HG02588 (cell line): ENCODE data around the gene SCFD2.

Source experiments
- ATAC-seq: cut with Tn5 transposase; IDR thresholded peaks from one replicate; pipeline ENCODE4 v1.9.1; 2021; ENCODE audit warnings: mild to moderate bottlenecking, moderate library complexity; ENCODE audit not compliant: unreplicated experiment

Gene SCFD2

DNA sequence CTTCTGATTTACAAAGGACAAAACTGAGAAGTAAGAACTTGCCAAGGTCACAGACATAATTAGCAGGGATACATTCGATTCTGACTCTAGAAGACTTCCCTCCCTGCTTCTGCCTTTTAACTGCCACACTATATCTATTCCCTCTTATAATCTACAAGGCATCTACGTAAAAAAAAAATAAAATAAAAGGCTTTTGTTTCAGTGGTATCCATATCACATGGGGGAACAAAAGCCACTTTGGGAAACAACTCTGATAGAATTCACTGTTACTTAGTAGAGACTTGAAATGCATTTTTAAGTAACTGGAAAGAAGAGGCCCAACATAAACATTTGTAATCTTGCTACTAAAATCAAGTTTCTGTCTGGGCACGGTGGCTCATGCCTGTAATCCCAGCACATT lies 247.2 kb downstream of the SCFD2 start:
- no peak for ATAC-seq

DNA sequence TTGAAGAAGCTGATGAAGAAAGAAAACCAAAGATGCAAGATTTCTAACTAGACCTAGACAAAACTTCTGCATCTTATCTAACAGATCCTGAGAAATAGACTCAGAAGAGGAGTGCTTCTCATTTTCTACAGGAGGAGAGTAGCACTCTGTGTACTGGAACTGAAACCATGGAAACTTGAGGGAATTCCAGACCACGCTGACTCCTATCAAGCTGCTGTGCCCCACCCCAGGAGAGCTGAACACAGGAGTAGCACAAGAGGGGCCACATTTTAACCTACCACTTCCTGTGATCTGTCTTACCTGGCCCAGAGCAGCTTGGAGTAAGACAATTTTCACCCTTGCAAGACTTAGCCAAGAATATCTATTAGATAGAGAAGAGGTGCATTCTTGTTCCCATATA lies 248.9 kb downstream of the SCFD2 start:
- ATAC-seq: no peak

DNA sequence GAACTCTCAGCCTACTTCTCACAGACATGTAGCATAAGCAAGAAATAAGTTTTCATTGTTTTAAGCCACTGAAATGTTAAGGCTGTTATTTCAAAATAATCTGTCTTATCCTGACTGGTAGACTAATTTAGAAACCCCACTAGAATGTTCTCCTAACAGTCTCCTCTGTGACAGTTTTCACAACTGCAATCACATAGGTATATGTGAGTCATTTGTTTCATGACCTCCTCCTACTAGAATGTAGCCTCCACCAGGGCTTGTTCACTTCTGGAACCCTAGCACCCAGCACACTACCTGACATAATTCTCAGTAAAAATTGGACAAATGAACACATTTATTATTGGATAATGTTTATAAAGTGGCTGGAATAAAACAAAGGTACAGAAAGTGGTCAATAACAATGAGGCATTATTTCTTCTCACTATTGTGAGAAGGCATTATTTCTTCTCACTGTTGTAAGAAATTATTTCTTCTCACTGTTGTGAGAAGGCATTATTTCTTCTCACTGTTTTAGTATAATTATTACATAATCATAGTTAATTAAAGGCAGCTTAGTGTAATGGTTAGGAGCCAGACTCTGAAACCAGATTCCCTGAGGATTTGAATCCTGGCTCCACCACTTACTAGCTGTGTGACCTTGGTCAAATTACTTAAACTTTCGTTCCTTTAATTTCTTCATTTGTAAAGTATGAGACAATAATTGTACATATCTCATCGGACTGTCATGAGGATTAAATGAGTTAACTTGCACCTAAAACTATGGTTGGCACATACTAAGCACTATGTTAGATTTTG lies 252.2 kb downstream of the SCFD2 start:
- peak; percentile 66 for ATAC-seq

DNA sequence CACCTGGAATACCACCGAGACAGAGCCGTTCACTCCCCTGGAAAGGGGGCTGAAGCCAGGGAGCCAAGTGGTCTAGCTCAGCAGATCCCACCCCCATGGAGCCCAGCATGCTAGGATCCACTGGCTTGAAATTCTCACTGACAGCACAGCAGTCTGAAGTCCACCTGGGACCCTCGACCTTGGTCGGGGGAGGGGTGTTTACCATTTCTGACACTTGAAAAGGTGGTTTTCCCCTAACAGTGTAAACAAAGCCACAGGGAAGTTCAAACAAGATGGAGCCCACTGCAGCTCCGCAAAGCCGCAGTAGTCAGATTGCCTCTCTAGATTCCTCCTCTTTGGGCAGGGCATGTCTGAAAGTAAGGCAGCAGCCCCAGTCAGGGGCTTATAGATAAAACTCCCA lies 260.5 kb downstream of the SCFD2 start:
- ATAC-seq: no peak

DNA sequence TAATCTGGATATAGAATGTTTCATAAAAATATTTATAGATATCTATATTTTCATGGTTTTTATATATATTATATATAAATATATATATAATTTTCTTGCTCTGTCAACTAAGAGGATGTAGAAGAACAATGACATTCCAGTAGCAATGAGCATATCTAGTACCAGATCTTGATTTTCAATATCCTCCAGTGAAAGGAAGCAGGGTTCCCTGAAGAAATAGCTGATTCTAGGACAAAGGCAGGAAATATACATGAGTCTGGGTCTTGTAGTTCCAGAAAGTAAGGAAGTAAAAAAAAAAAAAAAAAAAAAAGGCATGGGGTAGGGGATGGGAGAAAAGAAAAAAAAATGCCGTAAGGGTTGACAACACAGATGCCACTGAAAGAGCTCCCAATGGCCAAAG lies 262.4 kb downstream of the SCFD2 start:
- no peak for ATAC-seq

DNA sequence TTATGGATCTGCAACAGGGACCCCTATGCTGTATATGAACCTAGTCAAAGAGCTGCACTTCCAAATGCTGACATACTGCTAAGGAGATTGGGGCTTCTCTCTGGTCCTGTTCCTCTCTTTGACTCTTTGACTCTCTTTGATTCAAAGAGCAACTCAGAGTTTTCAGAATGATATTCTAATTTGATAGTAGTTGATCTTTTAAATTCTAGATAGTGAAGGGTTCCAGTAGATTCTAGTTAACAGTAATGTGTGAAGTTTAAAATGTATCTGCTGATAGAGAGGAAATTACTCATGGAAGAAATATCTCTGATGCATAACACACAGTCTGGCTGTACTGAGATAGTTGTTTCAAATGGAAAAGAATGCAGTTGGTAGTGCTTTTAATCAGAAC lies 264.7 kb downstream of the SCFD2 start:
- ATAC-seq: no peak

DNA sequence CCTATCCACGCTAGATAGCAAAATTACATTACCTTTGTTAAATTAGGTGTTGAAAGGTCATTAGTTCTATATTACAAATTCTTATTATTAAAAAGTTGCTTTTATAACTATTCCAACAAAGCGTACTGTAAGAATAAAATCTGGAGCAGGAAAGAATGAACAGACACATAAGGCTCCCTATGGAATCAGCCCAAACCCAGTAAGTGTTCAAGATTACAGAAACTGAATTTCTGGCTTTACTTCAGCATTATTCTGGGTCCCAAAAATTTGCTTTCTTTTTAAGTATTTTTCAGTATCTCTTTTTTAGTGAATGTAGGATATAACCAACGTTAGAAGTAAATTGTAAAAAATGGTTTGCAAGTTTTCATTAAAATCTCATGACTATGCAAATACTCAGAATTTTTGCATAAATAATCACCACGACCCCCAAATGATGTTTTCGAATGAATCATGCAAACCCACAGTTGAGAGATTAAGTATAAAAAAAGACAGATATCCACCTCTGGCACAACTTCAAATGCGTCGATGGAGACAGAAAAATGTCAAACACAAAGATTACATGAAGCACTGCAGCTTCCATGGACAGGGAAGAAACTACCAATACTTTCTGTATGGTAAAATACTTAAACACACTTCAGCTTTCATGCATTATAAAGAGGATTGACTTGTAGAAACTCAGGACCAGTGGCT lies 265.2 kb downstream of the SCFD2 start:
- no peak for ATAC-seq

DNA sequence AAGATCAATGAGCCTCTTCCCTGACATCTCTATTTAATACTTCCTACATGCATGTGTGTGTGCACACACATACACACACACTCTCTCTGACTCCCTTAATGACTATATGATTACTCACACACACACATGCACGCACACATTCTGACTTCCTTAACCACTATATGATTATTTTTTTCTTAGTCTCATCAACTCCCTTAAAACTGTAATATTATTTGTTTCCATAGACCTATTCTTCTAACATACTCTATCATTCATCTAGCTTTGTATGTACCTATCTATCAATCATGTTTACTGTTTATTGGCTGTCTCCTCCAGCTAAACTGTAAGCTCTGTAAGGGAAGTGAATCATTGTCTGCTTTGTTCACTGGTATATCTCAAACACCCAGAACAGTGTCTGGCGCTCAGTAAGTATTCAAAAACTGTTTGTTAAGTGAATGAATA lies 267.2 kb downstream of the SCFD2 start:
- ATAC-seq: no peak

DNA sequence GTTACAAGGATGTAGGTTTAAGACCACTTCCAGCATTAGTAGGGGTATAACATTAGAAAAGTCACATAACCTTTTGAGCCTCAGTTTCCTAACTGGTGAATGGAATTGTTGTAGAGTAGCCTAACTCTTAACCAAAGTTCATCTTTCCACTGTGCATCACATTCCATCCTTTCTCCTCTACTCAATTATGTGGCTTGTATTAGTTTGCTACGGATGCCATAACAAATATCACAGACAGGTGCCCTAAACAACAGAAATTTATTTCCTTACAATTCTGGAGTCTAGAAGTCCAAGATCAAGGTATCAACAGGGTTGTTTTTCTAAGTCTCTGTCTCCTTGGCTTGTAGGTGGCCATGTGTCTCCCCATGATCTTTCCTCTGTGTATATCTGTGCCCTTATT lies 271.8 kb downstream of the SCFD2 start:
- no peak for ATAC-seq

DNA sequence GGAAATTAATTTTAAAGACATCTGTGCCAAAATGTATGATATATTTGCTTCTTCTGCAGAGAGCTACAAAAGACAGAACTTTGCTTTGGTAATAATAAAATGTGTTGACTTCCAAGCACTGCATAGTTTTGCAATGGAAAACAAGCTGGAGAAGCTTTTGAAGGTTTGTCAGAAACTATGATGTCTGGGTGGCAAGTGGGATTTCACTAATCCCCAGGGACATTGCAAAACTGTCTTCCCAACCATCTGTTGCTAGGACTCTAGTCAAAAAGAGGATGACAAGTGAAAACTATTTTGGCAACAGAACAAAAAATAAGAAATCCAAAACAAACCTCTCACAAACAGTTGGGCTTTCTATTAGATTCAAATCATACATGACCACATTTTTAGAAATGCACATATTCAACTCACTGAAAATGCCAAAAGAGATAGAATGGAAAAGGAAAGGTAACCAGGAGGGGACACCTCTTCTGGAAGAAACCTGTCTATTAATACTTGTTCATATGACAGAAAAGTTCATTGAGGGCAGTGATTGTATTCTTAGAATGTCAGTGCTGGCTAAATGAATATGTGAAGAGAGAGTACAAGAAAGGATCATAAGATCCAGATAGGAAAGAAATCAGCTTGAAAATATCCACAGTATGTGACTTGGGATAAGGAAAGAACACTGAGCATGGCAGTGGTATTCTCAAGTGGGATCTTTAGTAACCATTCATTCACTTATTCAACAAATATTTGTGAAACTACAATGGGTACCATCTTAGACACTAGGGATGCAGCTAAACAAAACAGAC lies 275.7 kb downstream of the SCFD2 start:
- ATAC-seq: no peak

DNA sequence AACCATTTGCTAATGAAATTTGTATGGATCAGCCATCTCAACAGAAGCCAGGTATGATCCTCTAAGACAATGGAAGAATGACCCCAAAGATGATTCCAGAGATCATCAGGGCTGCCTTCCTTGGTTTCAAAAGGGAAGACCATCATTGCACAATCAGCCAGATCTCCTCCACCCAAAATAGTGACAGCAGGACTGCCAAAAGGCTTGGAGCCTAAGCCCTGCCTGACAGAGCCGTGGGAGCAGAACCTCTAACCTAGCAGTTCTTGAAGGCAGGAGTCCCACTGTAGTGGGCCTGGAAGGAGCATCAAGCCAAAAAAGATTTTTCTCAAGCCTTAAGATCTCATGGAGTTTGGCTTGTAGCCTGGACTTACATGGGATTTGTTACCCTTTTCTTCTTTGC lies 277.7 kb downstream of the SCFD2 start:
- ATAC-seq: no peak

DNA sequence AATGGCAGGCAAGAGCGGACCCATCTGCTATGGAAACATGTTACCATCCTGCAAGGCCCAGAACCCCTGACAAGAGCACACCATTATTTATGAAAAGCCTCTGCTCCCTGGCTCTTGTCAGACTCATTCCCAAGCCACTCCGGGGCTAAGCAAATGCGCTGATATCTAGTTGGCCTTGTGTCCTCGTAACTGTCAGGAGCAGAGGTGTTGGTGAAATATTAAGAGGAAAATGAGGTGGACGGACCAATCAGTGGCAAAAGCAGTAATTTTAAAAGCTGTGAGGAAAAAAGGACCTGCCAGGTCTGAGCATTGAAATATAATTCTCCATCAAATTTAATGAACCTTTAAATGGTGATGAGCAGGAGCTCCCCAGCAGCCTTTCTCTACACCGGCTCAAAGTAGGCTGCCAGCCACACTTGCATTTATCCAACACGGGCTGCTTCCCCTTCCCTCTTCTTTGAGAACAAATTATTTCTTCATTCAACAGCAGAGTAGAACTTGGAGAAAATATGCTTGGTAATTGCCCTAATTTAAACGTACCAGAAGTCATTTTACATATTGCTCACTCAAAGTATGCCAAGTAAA lies 289.4 kb downstream of the SCFD2 start:
- ATAC-seq: no peak

DNA sequence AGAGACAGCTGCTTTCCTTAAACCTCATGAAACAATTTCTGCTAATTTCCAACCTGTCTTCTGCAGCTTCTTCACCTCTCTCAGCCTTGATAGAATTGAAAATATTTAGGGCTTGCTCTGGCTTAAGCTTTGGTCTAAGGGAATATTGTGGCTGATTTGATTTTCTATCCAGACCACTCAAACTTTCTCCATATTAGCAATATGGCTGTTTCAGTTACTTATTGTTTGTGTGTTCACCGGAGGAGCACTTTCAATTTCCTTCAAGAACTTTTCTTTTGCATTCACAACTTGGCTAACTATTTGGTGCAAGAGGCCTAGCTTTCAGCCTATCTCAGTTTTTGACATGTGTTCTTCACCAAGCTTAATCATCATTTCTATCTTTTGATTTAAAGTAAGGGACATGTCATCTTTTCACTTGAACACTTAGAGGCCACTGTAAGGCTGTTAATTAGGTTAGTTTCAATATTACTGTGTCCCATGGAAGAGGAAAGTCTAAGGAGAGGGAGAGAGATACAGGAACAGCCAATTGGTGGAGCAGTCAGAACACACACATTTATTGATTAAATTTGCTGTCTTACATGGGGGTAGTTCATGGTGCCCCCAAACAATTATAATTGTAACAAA lies 290.6 kb downstream of the SCFD2 start:
- no peak for ATAC-seq

DNA sequence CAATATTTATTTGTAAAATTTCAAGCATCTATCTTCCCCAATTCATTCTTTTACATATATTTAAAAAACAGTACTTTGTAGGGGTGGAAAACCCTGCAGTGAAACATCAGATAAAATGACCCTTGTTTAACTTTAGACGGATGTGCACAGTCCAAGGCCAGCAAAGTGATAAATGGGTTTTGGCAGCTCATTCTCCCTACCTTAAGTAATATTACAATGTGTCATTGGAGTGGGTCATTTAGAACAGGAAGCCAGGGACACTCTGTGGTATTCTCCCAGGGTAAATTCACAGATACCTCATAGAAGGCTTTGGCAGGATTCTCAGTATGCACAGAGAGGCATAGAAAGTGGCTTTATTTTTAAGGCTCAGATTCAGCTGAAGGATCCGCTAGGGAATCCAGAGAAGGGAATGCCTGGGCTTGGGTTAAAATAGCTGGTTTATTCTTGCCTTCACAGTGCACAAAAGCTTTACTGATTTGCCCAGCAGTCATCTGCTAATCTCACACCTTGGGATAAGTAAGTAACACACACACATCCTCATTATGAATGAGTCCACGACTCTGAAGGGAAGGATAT lies 297.0 kb downstream of the SCFD2 start:
- ATAC-seq: no peak

DNA sequence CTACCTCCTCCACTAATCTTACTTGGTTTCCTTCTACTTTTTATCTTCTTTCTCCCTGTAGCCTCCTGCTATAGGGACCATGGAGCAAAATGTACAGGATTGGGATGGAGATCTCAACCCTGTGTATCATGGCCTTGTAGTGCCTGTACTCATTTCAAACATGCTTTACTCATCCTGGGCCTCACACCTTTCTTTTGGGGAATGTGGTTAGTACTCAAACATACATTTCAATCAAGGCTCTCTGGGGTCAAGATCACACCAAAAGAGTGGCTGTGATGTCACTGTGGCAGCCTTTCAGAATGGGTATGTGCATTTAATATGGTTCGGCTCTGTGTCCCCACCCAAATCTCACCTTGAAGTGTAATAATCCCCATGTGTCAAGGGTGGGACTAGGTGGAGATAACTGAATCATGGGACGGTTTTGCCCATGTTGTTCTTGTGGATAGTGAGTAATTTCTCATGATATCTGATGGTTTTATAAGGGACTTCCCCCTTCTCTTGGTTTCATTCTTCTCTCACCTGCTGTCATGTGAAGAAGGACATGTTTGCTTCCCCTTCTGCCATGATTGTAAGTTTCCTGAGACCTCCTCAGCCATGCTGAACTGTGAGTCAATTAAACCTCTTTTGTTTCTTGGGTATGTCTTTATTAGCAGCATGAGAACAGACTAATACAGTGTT lies 298.6 kb downstream of the SCFD2 start:
- ATAC-seq: no peak

DNA sequence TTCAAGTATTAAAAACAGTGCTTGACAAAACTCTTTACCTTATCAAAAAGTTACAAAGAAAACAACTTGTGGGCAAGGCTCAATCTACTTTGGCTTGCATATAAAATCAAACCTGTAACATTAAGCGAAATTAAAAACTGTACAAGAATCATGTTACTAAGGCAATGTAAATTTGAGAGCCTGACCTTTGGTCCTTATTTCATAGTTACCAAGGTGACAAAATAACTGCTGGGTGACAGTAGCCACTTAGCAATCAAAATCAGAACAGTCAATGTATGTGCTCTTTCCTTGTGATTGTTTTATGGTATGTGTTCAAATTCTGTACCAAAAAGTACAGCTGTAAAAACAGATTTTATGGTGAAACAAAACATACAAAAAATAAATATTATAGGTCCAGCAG lies 299.7 kb downstream of the SCFD2 start:
- ATAC-seq: no peak

DNA sequence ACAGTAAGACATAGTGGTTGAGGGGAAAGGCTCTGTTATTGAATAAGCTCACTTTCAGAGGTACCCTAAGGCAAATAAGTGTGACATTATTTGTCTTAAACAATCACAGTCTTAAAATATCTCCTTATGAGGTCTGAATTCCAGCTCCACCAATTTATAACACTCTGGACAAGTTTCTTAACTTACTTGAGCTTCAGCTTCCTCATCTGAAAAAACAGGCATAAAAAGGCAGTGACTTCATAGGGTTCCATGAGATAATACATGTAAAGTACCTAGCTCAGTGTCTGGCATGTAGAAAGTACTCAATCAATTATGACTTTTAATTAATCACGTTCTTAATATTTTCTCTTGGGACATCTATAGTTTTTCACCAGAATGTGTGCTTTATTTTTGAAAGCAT lies 301.3 kb downstream of the SCFD2 start:
- no peak for ATAC-seq

DNA sequence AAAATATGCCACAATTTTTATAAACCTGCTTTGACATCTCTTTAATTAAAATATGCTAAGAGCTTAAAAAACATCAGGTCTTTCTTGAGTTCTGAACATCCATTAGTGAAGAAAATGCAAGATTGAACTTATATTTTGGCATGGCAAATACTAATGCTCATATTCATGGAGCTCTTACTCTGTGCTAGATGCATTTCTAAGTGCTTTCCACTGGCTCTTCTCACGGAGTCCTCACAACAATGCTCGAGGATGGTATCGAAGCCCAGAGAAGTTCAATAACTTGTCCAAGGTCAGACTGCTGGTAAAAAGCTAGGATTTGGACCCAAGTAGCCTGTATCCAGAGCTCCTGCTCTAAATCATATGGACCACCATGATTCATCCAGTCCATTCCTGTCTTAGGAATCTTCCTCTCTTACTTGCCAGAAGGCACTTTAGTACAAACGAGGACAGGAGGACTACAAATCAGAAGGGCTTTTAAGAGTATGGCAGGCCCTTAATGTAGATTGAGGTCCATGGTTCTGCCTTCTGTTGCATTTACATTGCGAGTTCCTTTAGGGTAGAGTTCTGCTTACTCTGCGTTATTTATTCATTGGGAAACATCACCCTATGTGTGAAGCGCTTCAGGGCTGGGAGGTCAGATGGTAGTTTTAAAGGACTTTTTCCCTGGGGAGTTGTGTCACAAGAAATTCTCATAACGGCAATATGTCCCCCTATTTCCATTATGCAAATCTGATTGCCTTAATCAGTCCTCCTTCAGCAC lies 304.6 kb downstream of the SCFD2 start:
- no peak for ATAC-seq

DNA sequence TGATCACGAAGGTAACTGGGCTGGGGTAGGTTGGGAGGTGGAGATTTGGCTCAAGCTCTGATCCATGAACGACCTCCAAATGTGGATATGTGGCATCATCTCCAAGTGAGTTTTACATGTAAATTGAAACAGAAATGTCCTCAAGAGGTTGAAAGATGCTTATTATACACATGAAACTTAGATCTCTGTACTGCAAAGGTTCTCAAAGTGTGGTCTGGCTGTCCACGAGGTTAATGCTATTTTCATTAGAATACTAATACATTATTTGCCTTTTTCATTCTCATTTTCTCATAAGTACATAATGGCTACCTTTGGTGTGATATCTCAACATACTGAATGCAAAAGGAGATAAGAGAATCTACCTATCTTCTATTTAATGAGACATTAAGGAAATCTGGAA lies 305.6 kb downstream of the SCFD2 start:
- ATAC-seq: no peak
